ENCODE results near the gene PIK3C2A.

Gene PIK3C2A

GRCh38 chr11:17219016-17219415, 11.2 kb upstream of the PIK3C2A start:
- TF ChIP-seq USF1 (IDR thresholded peaks at IDR 0.05) (no peak), EGR1 (IDR thresholded peaks at IDR 0.05) (no peak)

- TF ChIP-seq EP300 (IDR thresholded peaks at IDR 0.05; ENCODE audit: borderline replicate concordance): no peak
These were observed 10.6 kb upstream of the PIK3C2A start for GRCh38 chr11:17218403-17218802.

GRCh38 chr11:17217401-17217800, 9.6 kb upstream of the PIK3C2A start:
- TF ChIP-seq EP300 (IDR thresholded peaks at IDR 0.05; ENCODE audit: borderline replicate concordance) (no peak), TEAD4 (IDR thresholded peaks at IDR 0.05) (no peak), MAX (IDR thresholded peaks at IDR 0.05) (no peak), TAF1 (IDR thresholded peaks at IDR 0.05; ENCODE audit: low read depth) (no peak), TCF12 (IDR thresholded peaks at IDR 0.05; ENCODE audit: low read depth) (no peak), FOXM1 (IDR thresholded peaks at IDR 0.05; ENCODE audit: borderline replicate concordance, low read depth) (no peak), YY1 (IDR thresholded peaks at IDR 0.05; ENCODE audit: low read depth) (no peak), CEBPB (IDR thresholded peaks at IDR 0.05) (no peak), NFIC (IDR thresholded peaks at IDR 0.05) (no peak), RAD21 (IDR thresholded peaks at IDR 0.05; ENCODE audit: low read depth) (no peak), EGR1 (IDR thresholded peaks at IDR 0.05) (no peak), ZBTB7A (IDR thresholded peaks at IDR 0.05; ENCODE audit: low read depth) (no peak), CREB1 (IDR thresholded peaks at IDR 0.05; ENCODE audit: low read depth) (no peak), USF1 (IDR thresholded peaks at IDR 0.05) (no peak), REST (IDR thresholded peaks at IDR 0.05; ENCODE audit: low read depth) (no peak)

GRCh38 chr11:17214338-17214737, 6.6 kb upstream of the PIK3C2A start:
- no peak for TF ChIP-seq TAF1 (IDR thresholded peaks at IDR 0.05; ENCODE audit: low read depth)
- no peak for TF ChIP-seq MAX (IDR thresholded peaks at IDR 0.05)
- TF ChIP-seq TCF12 (IDR thresholded peaks at IDR 0.05; ENCODE audit: low read depth): no peak
- TF ChIP-seq CREB1 (IDR thresholded peaks at IDR 0.05; ENCODE audit: low read depth): no peak
- no peak for TF ChIP-seq EP300 (IDR thresholded peaks at IDR 0.05; ENCODE audit: borderline replicate concordance)
- TF ChIP-seq ZBTB7A (IDR thresholded peaks at IDR 0.05; ENCODE audit: low read depth): no peak

- TF ChIP-seq ZBTB7A (IDR thresholded peaks at IDR 0.05; ENCODE audit: low read depth): no peak
- no peak for TF ChIP-seq YY1 (IDR thresholded peaks at IDR 0.05; ENCODE audit: low read depth)
- no peak for TF ChIP-seq MAX (IDR thresholded peaks at IDR 0.05)
- TF ChIP-seq USF1 (IDR thresholded peaks at IDR 0.05): no peak
- TF ChIP-seq RAD21 (IDR thresholded peaks at IDR 0.05; ENCODE audit: low read depth): no peak
- TF ChIP-seq NFIC (IDR thresholded peaks at IDR 0.05): no peak
- no peak for TF ChIP-seq TEAD4 (IDR thresholded peaks at IDR 0.05)
These were observed 3.5 kb upstream of the PIK3C2A start for GRCh38 chr11:17211286-17211685.

- TF ChIP-seq YY1 (IDR thresholded peaks at IDR 0.05; ENCODE audit: low read depth): no peak
- TF ChIP-seq CEBPB (IDR thresholded peaks at IDR 0.05): no peak
- no peak for TF ChIP-seq USF1 (IDR thresholded peaks at IDR 0.05)
- no peak for TF ChIP-seq TAF1 (IDR thresholded peaks at IDR 0.05; ENCODE audit: low read depth)
- TF ChIP-seq RAD21 (IDR thresholded peaks at IDR 0.05; ENCODE audit: low read depth): no peak
- TF ChIP-seq EGR1 (IDR thresholded peaks at IDR 0.05): no peak
- no peak for TF ChIP-seq MAX (IDR thresholded peaks at IDR 0.05)
- no peak for TF ChIP-seq REST (IDR thresholded peaks at IDR 0.05; ENCODE audit: low read depth)
- TF ChIP-seq CREB1 (IDR thresholded peaks at IDR 0.05; ENCODE audit: low read depth): no peak
- TF ChIP-seq TEAD4 (IDR thresholded peaks at IDR 0.05): no peak
- TF ChIP-seq EP300 (IDR thresholded peaks at IDR 0.05; ENCODE audit: borderline replicate concordance): no peak
These were observed 2.1 kb upstream of the PIK3C2A start for GRCh38 chr11:17209939-17210245.

Measured in Ishikawa (cell line).